Prostate gland (tissue), 2 donors: Measurements from ENCODE around the gene RHEB. TPM values are rescaled to one million over a fixed set of nuclear protein-coding genes. Genes with fewer than 3 reads are reported as not detected.
"Not testable (repeated sequence)": the region's sequence is repeated elsewhere in the genome, so short reads cannot be mapped to it uniquely, and the experiment has no call there.

ENCODE experiments used
- DNase-seq: peaks from one replicate; pipeline ENCODE4 v3.0.0-alpha.2; 2019; ENCODE audit warnings: low spot score
- H3K27ac ChIP-seq, 2 donors: fragments of 200-600 bp; sonication (generic); 2 replicates each; pipeline ENCODE4 v1.5.1; 2017 to 2019
- H3K27me3 ChIP-seq: fragments of 200-600 bp; sonication (generic); replicated peaks from 2 replicates; pipeline ENCODE4 v1.5.1; 2019; ENCODE audit not compliant: insufficient read depth
- H3K36me3 ChIP-seq, 2 donors: fragments of 200-600 bp; sonication (generic); 1 replicate in 1 of 2; 2 replicates in 1 of 2; pipeline versions ENCODE4 v1.5.1 to v1.8.1; 2017 to 2019
- H3K4me1 ChIP-seq: fragments of 200-600 bp; sonication (generic); replicated peaks from 2 replicates; pipeline ENCODE4 v1.5.1; 2019
- H3K4me3 ChIP-seq, 2 donors: fragments of 200-600 bp; sonication (generic); 2 replicates each; pipeline ENCODE4 v1.5.1; 2017 to 2019
- H3K9me3 ChIP-seq: fragments of 200-600 bp; sonication (generic); 2 replicates; pipeline ENCODE4 v1.5.1; 2017
- POLR2A ChIP-seq: fragments of 450-650 bp; IDR thresholded peaks from one replicate; pipeline ENCODE4 v1.6.1; 2016; ENCODE audit warnings: antibody characterized with exemption, mild to moderate bottlenecking
- POLR2AphosphoS5 ChIP-seq: sonication (generic); formaldehyde crosslinking; IDR thresholded peaks from one replicate; pipeline ENCODE4 v1.6.1; 2017; ENCODE audit warnings: antibody characterized with exemption
- WGBS: methylation state at CpG from one replicate; pipeline ENCODE4 v1.1.5; 2018; 5-methylcytosine and 5-hydroxymethylcytosine counted together
- intact Hi-C: fragments of 100-400 bp; cut with DNase I; formaldehyde crosslinking; loops from one replicate; pipeline ENCODE4 v1.14.2; 2022
- total RNA-seq, 2 donors: library from RNA; depleted of rRNA; stranded (reverse); fragments of >200 nt; gene quantifications; one replicate each; pipeline ENCODE4 v1.1.0, GENCODE V29; 2016
- TF ChIP-seq, protein P1 (sequence below), 4 experiments: fragments of 200-600 bp in 2 of 4; fragments of 450-650 bp in 2 of 4; sonication (generic) in 2 of 4; IDR thresholded peaks; 1 replicate in 3 of 4; 2 replicates in 1 of 4; pipeline ENCODE4 v1.5.1; 2016 to 2019; ENCODE audit warnings: antibody characterized with exemption in 4 of 4, mild to moderate bottlenecking in 2 of 4, moderate library complexity in 2 of 4

The RHEB gene
- total RNA-seq, 2 donors from 2014 or later = 59.3 to 63.1 TPM

DNA sequence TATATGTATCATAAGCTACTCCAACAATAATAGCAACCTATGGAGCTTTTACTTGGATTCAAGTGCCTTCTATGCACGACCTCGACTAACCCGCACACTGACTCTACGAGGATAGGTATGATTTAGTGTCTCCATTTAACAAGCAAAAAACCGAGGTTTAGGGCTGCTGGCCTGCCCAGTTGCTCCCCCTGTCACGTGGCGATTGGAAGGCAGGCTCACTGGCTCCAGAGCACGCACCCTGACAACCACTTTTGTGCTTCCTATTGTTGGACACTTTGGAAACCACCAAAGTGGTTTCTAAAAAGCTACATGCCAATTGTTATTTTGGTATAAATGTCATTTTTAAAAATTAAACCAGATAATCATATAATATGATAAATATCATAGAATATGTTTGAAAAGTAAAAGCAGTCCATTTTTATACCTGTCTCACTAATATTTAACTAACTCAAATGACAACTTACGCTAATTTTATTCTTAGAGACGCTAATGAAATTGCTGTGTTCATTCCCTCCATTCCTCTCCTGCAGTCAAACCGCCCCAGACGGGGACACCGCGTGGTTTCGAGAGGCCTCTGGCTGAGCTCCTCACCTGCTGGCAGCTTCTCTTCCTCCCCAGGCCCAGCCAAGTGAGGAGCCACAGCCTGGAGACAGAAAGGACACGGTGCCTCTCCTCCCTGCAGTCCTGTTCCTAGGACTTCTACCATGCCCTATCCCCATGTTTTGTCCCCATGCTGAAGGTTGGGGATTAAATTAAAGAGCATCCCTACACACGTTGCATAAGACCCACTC lies 22.2 kb upstream of the RHEB start:
- Histone ChIP-seq H3K36me3 (no peaks in the 10 kb centered on the region), H3K4me1 (peaks cover 6% of the 10 kb centered on the region), H3K4me3 (no peak overlapping the region), H3K27me3 (no peaks in the 10 kb centered on the region), H3K9me3 (no peaks in the 10 kb centered on the region), H3K27ac (no peak overlapping the region)
- no peak for TF ChIP-seq POLR2A
- TF ChIP-seq, protein P1, sequence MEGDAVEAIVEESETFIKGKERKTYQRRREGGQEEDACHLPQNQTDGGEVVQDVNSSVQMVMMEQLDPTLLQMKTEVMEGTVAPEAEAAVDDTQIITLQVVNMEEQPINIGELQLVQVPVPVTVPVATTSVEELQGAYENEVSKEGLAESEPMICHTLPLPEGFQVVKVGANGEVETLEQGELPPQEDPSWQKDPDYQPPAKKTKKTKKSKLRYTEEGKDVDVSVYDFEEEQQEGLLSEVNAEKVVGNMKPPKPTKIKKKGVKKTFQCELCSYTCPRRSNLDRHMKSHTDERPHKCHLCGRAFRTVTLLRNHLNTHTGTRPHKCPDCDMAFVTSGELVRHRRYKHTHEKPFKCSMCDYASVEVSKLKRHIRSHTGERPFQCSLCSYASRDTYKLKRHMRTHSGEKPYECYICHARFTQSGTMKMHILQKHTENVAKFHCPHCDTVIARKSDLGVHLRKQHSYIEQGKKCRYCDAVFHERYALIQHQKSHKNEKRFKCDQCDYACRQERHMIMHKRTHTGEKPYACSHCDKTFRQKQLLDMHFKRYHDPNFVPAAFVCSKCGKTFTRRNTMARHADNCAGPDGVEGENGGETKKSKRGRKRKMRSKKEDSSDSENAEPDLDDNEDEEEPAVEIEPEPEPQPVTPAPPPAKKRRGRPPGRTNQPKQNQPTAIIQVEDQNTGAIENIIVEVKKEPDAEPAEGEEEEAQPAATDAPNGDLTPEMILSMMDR (IDR thresholded peaks at IDR 0.05) = no peak
- TF ChIP-seq POLR2AphosphoS5 = no peak
- no peak for DNase-seq
- intact Hi-C loops = no loop called here
- WGBS = 88% methylated on average over 17 of the region's 17 CpGs

DNA sequence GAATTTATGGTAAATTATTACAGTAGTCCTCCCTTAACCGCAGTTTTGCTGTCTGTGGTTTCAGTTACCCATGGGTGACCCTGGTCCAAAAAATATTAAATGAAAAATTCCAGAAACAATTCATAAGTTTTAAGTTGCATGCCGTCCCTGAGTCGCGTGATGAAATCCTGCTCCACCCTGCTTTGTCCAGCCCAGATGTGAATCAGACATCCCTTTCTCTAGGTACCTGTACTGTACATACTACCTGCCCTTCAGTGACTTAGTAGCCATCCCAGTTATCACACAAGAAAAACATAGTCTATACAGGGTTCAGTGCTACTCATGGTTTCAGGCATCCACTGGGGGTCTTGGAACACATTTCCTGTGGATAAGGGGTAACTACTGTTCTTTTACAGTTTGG lies 20.5 kb upstream of the RHEB start:
- TF ChIP-seq POLR2AphosphoS5 (no peak), POLR2A (no peak)
- TF ChIP-seq, protein P1 (IDR thresholded peaks at IDR 0.05) = no peak
- Histone ChIP-seq H3K36me3 (no peaks in the 10 kb centered on the region), H3K4me1 (peaks cover 6% of the 10 kb centered on the region), H3K27me3 (no peaks in the 10 kb centered on the region), H3K9me3 (no peaks in the 10 kb centered on the region), H3K4me3 (no peak overlapping the region), H3K27ac (no peak overlapping the region)
- intact Hi-C loops = no loop called here
- no peak for DNase-seq
- 96% methylated on average over 4 of the region's 4 CpGs for WGBS

DNA sequence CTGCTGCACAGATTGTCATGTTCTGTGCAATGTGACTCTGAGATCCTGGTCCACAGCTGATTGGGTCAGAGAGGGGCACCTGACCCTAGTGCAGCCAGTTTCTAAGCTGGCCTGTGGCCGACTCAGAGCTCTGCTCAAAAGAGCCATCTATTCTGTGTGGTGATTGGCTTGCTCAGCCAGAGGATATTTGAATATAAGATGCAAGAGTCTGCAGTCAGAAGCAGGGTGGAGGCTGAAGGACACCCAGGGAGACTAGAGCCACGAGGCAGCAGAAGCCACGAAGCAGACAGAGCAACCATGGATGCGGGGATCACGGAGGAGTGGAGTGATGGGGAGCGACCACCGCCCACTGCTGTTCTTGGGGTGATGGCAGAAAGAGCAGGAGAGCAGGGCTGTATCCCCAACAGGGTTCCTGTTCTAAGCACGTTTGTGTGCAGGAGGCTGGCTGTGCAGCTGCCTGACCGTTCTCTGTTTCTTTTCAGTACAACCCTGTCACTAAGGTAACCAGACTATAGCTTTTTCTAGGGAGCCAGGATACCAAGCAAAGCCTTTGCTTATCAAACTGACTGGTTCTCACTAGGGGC lies 19.5 kb upstream of the RHEB start:
- intact Hi-C loops = no loop called here
- 51% methylated on average over 9 of the region's 9 CpGs for WGBS
- Histone ChIP-seq H3K36me3 (no peaks in the 10 kb centered on the region), H3K9me3 (no peaks in the 10 kb centered on the region), H3K4me1 (peaks cover 6% of the 10 kb centered on the region), H3K27me3 (no peaks in the 10 kb centered on the region), H3K27ac (peak overlapping the region; percentile 30 to 68), H3K4me3 (no peak overlapping the region)
- no peak for DNase-seq
- TF ChIP-seq, protein P1 (IDR thresholded peaks at IDR 0.05) = no peak
- TF ChIP-seq POLR2AphosphoS5 = peak; percentile 3
- no peak for TF ChIP-seq POLR2A

DNA sequence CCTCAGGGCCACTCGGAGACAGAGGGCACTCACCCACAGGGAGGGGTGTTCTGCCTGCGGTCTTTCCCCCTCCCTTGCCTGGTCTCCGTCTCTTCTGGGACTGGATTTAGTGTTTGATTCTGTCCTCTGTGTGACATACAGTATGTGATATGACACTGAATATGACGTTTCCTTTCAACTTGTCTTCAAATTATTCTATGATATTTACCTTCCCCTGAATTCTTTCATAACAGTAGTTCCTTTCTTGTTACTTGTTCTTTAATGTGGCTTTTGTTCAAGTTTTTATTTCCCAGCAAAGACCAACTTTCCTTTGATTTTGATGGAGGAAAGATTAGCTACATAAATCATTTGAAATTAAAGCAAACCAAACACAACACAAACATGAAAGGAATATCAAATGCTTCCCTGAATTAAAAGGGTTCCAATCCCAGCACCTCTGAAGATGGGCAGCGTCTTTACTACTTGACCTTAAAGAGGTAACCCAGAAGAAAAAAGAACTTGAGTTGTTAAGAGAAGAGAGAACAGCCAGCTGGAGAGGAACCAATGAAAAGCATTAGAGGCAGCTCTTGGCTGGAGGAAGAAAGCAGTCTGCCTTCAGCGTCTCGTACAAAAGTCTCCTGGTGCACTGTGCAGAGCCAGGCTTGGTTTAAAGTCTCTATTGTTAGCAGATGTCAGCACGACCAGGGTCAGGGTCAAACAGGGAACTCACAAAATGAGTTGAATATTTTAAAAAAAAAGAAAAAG lies 18.3 kb upstream of the RHEB start:
- Histone ChIP-seq H3K27me3 (no peaks in the 10 kb centered on the region), H3K36me3 (no peaks in the 10 kb centered on the region), H3K9me3 (no peaks in the 10 kb centered on the region), H3K4me3 (no peak overlapping the region), H3K4me1 (peaks cover 6% of the 10 kb centered on the region), H3K27ac (peak overlapping the region; percentile 30 to 68)
- intact Hi-C loops = no loop called here
- DNase-seq = peak; percentile 75
- 11% methylated on average over 8 of the region's 8 CpGs for WGBS
- TF ChIP-seq POLR2AphosphoS5 (peak; percentile 83), POLR2A (no peak)

DNA sequence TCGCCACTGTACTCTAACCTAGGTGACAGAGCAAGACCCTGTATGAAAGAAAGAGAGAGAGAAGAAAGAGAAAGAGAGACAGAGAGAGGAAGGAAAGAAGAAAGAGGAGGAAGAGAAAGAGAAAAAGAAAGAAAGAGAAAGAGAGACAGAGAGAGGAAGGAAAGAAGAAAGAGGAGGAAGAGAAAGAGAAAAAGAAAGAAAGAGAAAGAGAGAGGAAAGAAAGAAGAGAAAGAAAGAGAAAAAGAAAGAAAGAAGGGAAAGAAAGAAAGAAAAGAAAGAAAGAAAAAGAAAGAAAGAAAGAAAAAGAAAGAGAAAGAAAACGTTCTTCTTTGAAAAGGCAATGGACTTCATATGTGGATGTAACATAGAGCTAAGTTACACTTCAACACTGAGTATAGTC lies 16.5 kb upstream of the RHEB start:
- H3K36me3 ChIP-seq, H3K9me3 ChIP-seq, H3K4me3 ChIP-seq, H3K27me3 ChIP-seq, H3K27ac ChIP-seq, DNase-seq, H3K4me1 ChIP-seq, intact Hi-C loops: not testable (repeated sequence)
- 93% methylated on average over 2 of the region's 2 CpGs for WGBS
